Islet precursor cell (in vitro differentiated cells): ENCODE results near the gene WNT7A.
"Not testable (repeated sequence)": the region's sequence is repeated elsewhere in the genome, so short reads cannot be mapped to it uniquely, and the experiment has no call there.

ENCODE experiments used
- DNase-seq: peaks from one replicate; pipeline ENCODE4 v3.0.0-alpha.2; 2018

The WNT7A gene

GRCh38 chr3:13879946-13880810 is at the start of gene WNT7A:
WNT7A (minus strand) TSS chr3:13880071; CDS start chr3:13879816, 255 bp downstream.
- DNase-seq, result peak; percentile 77

GRCh38 chr3:13928741-13929140 is 48.9 kb upstream of the WNT7A start:
- not testable (repeated sequence) for DNase-seq

GRCh38 chr3:13927295-13927694 is 47.4 kb upstream of the WNT7A start:
- DNase-seq, result peak; percentile 53

- no peak for DNase-seq
Measured at GRCh38 chr3:13916375-13916774, 36.5 kb upstream of the WNT7A start.

GRCh38 chr3:13902648-13903238 is 22.9 kb upstream of the WNT7A start:
- no peak for DNase-seq

GRCh38 chr3:13901935-13902584 is 22.2 kb upstream of the WNT7A start:
- no peak for DNase-seq

DNA sequence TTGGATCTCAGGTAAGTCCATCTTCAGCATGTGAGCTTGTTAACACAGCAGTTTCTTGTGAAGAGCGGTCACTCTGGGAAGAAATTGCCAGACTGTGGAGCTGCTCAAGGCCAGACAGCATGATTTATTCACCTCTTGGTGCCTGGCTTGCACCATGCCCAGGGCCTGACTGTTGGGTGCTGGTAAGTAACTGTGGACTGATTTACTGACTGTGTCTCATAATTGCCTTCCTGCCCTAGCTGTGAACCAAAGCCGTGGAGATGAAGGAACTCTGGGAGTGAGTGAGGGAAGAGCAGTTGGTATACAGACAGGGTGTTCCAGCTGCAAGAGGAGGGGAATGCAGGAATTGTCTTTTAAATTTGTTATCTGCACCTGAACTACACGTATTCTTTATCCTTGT is 18.5 kb upstream of the WNT7A start:
- no peak for DNase-seq

DNA sequence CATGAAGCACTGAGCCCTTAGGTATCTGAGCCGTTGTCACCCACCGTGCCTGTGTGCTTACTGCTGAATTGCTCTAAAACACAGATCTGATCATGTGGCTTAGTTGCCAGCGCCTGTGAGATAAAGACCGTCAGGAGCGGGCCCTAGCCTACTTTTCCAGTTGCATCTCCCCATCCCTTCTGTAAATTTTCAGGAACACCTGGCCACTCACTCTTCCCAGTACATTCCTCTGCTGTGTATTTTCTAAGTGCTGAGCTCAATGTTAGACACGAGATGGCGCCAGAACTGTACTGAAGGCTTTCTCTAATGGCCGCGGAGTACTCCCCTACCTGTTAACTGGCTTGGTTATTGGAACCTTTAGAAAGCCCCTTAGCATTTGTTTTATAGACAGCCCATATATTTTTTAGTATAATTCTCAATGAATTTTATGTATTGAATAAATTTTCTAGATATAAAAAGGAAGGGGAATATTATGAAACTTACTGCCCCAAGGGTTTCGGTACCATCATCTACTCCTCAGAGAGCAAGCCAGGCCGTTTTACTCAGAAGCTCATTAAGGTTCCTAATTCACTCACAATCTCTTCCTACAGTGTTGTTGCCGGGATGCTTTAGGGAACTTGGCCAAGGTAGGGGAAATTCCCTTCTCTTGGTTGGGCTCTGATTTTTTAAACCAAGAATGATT is 16.7 kb upstream of the WNT7A start:
- DNase-seq, result peak; percentile 84

GRCh38 chr3:13895155-13896105 is 15.6 kb upstream of the WNT7A start:
- DNase-seq, result peak; percentile 98

GRCh38 chr3:13894807-13895154 is 14.9 kb upstream of the WNT7A start:
- DNase-seq, result no peak

- DNase-seq, result no peak
Measured at GRCh38 chr3:13894096-13894806, 14.4 kb upstream of the WNT7A start.

- no peak for DNase-seq
Measured at GRCh38 chr3:13892304-13892703, 12.4 kb upstream of the WNT7A start.

GRCh38 chr3:13891492-13892073 is 11.7 kb upstream of the WNT7A start:
- peak; percentile 53 for DNase-seq

DNA sequence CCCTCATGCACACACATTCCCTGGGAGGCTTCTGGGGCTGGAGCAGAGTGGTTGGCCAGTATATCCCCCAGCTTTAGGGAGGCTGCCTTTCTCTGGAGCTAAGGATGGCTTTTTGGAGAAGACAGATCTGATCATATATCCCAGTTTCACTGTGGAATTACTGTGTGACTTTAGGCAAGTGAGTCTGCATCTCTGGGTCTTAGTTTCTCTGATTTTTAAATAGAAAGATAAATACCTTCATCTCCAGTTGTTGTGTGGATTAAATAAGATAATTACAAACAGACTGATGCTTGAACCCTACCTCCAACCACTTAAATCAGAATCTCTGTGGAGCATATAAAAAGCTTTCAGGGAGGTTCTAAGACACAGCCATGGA is 11.1 kb upstream of the WNT7A start:
- no peak for DNase-seq

DNA sequence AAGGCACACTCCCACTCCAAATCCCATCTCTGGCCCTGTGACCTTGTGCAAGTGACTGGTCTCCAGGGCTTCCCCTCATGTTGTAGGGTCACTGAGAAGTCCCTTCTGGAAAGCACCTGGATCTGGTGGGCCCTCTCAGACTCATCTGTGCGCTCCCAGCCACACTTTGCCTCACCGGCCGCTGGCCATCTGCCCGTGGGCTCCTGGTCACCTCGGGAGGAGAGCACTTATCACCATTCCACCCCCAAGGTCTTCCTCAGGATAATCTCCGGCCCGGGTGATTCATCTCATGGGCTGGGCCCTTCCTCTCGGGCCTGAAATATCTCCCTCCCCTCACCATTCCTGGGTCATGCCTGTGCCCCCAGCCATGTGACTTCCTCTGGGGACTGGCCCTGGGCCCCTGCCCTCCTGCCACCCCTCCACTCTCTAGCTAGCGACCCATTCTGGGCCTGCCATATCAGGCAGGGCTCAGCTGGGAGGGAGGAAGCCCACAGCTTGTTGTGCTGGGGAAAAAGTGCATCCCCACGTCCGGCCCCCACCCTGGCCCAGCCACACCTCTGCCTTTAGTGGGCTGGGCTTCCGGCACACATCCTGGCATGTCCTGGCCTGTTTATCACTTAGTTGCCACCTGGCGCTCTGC is 10.6 kb upstream of the WNT7A start:
- peak; percentile 68 for DNase-seq

DNA sequence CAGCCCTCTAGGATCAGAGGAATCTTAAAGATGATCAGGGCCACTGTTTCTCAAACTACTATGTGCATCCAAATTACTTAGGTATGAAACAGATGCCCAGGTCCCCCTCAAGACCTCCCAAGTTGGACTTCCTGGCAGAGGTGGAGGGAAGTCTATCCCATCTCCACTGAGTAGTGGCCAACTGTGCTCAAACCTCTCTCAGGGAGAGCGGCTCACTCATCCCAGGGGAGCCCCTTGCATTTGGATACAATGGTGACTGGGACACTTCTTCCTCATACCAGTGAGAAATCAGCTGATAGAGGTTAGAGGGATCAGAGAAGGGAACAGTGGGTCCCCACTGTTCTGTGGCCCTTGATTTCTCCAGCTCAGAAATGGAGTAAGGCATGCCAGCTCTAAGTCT is 8.7 kb upstream of the WNT7A start:
- peak; percentile 23 for DNase-seq

GRCh38 chr3:13887495-13888300 is 7.8 kb upstream of the WNT7A start:
- peak; percentile 29 for DNase-seq

GRCh38 chr3:13886593-13887129 is 6.8 kb upstream of the WNT7A start:
- DNase-seq, result peak; percentile 42

- DNase-seq, result no peak
Measured at GRCh38 chr3:13885704-13886010, 5.8 kb upstream of the WNT7A start.
